ENCODE data around the gene FTSJ3.
"Not testable (repeated sequence)": the region's sequence is repeated elsewhere in the genome, so short reads cannot be mapped to it uniquely, and the experiment has no call there.

FTSJ3 gene

GRCh38 chr17:63843387-63843888 is 16.0 kb upstream of the FTSJ3 start:
- not testable (repeated sequence) for FAIRE-seq

- FAIRE-seq: peak; percentile 90
Observed at GRCh38 chr17:63842540-63843386, 15.3 kb upstream of the FTSJ3 start, which contains the start of gene SMARCD2. SMARCD2 (minus strand) TSS chr17:63842685; CDS start chr17:63842674, 11 bp downstream.

- no peak for FAIRE-seq
Observed at GRCh38 chr17:63842173-63842539, 14.7 kb upstream of the FTSJ3 start.

GRCh38 chr17:63841350-63842172 is 14.1 kb upstream of the FTSJ3 start:
- FAIRE-seq: no peak

GRCh38 chr17:63840591-63841349 is 13.3 kb upstream of the FTSJ3 start:
- no peak for FAIRE-seq

GRCh38 chr17:63838631-63839171 is 11.2 kb upstream of the FTSJ3 start:
- FAIRE-seq: no peak

- FAIRE-seq: no peak
Observed at GRCh38 chr17:63837962-63838600, 10.6 kb upstream of the FTSJ3 start.

GRCh38 chr17:63837480-63837879 is 10.0 kb upstream of the FTSJ3 start:
- FAIRE-seq: no peak

- FAIRE-seq: no peak
Observed at GRCh38 chr17:63836811-63837210, 9.3 kb upstream of the FTSJ3 start.

GRCh38 chr17:63835167-63835720 is 7.8 kb upstream of the FTSJ3 start:
- FAIRE-seq: no peak

GRCh38 chr17:63834431-63835166 is 7.1 kb upstream of the FTSJ3 start:
- peak; percentile 94 for FAIRE-seq

GRCh38 chr17:63833741-63834373 is 6.4 kb upstream of the FTSJ3 start:
- no peak for FAIRE-seq

GRCh38 chr17:63833026-63833740 is 5.7 kb upstream of the FTSJ3 start:
- no peak for FAIRE-seq

GRCh38 chr17:63832455-63832854 is 5.0 kb upstream of the FTSJ3 start:
- no peak for FAIRE-seq

- FAIRE-seq: no peak
Observed at GRCh38 chr17:63832014-63832413, 4.6 kb upstream of the FTSJ3 start.

GRCh38 chr17:63831505-63831904 is 4.0 kb upstream of the FTSJ3 start:
- no peak for FAIRE-seq

GRCh38 chr17:63830904-63831491 is 3.5 kb upstream of the FTSJ3 start:
- FAIRE-seq: no peak

GRCh38 chr17:63830278-63830677 is 2.8 kb upstream of the FTSJ3 start:
- no peak for FAIRE-seq

GRCh38 chr17:63828936-63829335 is 1.5 kb upstream of the FTSJ3 start:
- FAIRE-seq: no peak

Data from G401.6 (cell line).